ENCODE data around the gene DNAJB8.

The DNAJB8 gene

GRCh38 chr3:128427872-128428822 is 38.5 kb downstream of the DNAJB8 start:
- TF ChIP-seq MAX (IDR thresholded peaks at IDR 0.05; ENCODE audit: low read depth, low read length) (no peak), POLR2A (IDR thresholded peaks at IDR 0.05; ENCODE audit: extremely low read depth, insufficient read length) (no peak), MYC (IDR thresholded peaks at IDR 0.05; ENCODE audit: low read depth, low read length) (no peak)
- TF ChIP-seq, protein P1, sequence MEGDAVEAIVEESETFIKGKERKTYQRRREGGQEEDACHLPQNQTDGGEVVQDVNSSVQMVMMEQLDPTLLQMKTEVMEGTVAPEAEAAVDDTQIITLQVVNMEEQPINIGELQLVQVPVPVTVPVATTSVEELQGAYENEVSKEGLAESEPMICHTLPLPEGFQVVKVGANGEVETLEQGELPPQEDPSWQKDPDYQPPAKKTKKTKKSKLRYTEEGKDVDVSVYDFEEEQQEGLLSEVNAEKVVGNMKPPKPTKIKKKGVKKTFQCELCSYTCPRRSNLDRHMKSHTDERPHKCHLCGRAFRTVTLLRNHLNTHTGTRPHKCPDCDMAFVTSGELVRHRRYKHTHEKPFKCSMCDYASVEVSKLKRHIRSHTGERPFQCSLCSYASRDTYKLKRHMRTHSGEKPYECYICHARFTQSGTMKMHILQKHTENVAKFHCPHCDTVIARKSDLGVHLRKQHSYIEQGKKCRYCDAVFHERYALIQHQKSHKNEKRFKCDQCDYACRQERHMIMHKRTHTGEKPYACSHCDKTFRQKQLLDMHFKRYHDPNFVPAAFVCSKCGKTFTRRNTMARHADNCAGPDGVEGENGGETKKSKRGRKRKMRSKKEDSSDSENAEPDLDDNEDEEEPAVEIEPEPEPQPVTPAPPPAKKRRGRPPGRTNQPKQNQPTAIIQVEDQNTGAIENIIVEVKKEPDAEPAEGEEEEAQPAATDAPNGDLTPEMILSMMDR (IDR thresholded peaks at IDR 0.05; ENCODE audit: low read depth, low read length): no peak
- no peak overlapping the region for H3K4me3 ChIP-seq (ENCODE audit: low read depth, low read length)
- DNase-seq (ENCODE audit: low read depth): no peak

- no peak for TF ChIP-seq POLR2A (IDR thresholded peaks at IDR 0.05; ENCODE audit: extremely low read depth, insufficient read length)
- TF ChIP-seq, protein P1 (IDR thresholded peaks at IDR 0.05; ENCODE audit: low read depth, low read length): no peak
- no peak for TF ChIP-seq MAX (IDR thresholded peaks at IDR 0.05; ENCODE audit: low read depth, low read length)
- no peak for TF ChIP-seq MYC (IDR thresholded peaks at IDR 0.05; ENCODE audit: low read depth, low read length)
- no peak for DNase-seq (ENCODE audit: low read depth)
Observed at GRCh38 chr3:128427175-128427857, 39.4 kb downstream of the DNAJB8 start.

DNA sequence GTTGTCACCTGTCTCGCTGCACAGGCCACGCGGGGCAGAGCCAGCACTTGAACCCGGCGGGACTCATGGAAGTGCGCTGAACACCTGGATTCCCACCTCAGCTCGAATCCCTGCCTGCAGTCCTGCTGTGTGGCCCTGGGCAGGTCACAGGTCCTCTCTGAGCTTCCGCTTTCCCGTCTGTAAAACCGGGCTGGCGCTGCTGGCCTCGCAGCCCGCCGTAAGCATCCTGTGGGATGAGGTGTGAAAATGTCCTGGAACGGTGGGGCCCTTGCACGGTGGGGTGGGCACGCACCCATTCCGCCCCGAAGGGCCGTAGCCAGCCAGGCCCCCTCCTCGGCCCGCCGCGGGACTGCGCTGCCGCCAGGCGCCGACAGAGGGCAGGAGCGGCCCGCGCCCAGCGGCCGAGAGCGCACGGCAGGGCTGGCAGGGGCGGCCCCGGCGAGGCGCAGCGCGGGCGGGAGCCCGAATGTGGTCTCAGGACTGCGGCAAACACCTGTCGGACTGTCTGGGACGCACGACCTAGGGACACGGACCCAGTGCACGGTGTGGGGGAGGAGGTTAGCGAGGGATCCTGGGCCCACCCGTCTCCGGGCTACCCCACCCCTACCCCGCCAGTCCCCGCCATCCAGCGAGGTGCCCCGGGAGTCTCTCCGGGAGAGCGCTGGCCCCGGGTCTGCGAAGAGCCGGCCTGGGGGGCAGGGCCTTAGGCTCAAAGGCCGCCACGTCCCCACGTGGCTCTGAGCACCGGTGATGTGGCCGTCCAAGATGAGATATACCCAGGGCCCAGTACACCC is 40.4 kb downstream of the DNAJB8 start:
- H3K4me3 ChIP-seq (ENCODE audit: low read depth, low read length): no peak overlapping the region
- DNase-seq (ENCODE audit: low read depth): peak; percentile 64
- TF ChIP-seq MYC (IDR thresholded peaks at IDR 0.05; ENCODE audit: low read depth, low read length) (no peak), MAX (IDR thresholded peaks at IDR 0.05; ENCODE audit: low read depth, low read length) (peak; percentile 31; the same call in 1 of the 2 replicates), POLR2A (IDR thresholded peaks at IDR 0.05; ENCODE audit: extremely low read depth, insufficient read length) (no peak)
- TF ChIP-seq, protein P1 (IDR thresholded peaks at IDR 0.05; ENCODE audit: low read depth, low read length): peak; percentile 52

More at GRCh38 chr3:128427175-128427857, 39.4 kb downstream of the DNAJB8 start:
- H3K4me3 ChIP-seq (ENCODE audit: low read depth, low read length): no peak overlapping the region

GRCh38 chr3:128425846-128426127 is 40.9 kb downstream of the DNAJB8 start:
- TF ChIP-seq POLR2A (IDR thresholded peaks at IDR 0.05; ENCODE audit: extremely low read depth, insufficient read length): no peak
- TF ChIP-seq, protein P1 (IDR thresholded peaks at IDR 0.05; ENCODE audit: low read depth, low read length): no peak
- TF ChIP-seq MAX (IDR thresholded peaks at IDR 0.05; ENCODE audit: low read depth, low read length): no peak
- no peak for TF ChIP-seq MYC (IDR thresholded peaks at IDR 0.05; ENCODE audit: low read depth, low read length)
- H3K4me3 ChIP-seq (ENCODE audit: low read depth, low read length): no peak overlapping the region
- no peak for DNase-seq (ENCODE audit: low read depth)

DNA sequence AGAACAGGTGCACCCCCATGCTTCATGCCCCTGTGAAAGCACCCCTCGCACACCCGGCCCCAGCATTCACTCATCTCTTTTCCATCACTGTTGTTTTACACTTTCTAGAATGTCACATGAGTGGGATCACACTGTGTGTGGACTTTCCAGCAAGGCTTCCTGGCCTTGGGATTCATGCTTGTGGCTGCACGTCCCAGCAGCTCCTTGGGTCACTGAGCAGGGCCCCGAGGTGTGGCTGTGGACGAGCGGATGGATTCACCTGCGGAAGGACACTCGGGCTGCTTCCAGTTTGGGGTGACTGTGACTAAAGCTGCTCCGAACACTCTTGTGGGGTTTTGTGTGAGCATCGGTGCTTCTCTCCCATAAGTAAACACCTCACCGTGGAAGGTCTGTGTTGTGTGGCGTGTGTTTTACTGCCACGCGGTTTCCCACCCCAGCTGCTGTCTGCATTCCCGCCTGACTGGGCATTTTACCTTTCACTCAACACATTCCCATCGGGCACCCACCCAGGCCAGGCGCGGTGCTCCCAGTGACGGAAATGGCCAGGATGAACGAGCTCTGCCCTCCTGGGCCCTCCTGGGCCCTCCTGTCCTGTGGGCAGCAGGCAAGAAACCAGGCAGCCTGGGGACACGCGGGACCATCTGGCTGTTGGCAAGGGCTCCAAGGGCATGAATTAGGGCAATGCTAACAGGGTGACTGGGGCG is 41.4 kb downstream of the DNAJB8 start:
- H3K4me3 ChIP-seq (ENCODE audit: low read depth, low read length): no peak overlapping the region
- TF ChIP-seq, protein P1 (IDR thresholded peaks at IDR 0.05; ENCODE audit: low read depth, low read length): no peak
- TF ChIP-seq MAX (IDR thresholded peaks at IDR 0.05; ENCODE audit: low read depth, low read length): no peak
- TF ChIP-seq POLR2A (IDR thresholded peaks at IDR 0.05; ENCODE audit: extremely low read depth, insufficient read length): no peak
- TF ChIP-seq MYC (IDR thresholded peaks at IDR 0.05; ENCODE audit: low read depth, low read length): no peak
- DNase-seq (ENCODE audit: low read depth): no peak

Measured in NB4 (cell line).